ENCODE measurements around the gene SPTB.

GRCh38 chr14:64743061-64743460, 136.6 kb downstream of the SPTB start:
- TF ChIP-seq CTCF (IDR thresholded peaks at IDR 0.05; ENCODE audit: low read length) (no peak), EZH2 (optimal IDR thresholded peaks at IDR 0.05; ENCODE audit: low read depth, low read length) (no peak)
